ENCODE results near the gene C11orf68. TPM values are rescaled to one million over a fixed set of nuclear protein-coding genes. Genes with fewer than 3 reads are reported as not detected.
A peak's percentile ranks its signal among the peaks of the same experiment; 100 is the strongest.

Gene C11orf68
- polyA plus RNA-seq, 1 experiment, result 81.9 TPM

- ChIA-PET CTCF (no interaction called here), POLR2A (no interaction called here)
- peaks cover 7% of the 10 kb centered on the region for H3K36me3 ChIP-seq (ENCODE audit: control insufficient read depth, insufficient read depth, low read length)
- no peaks in the 10 kb centered on the region for H3K27me3 ChIP-seq (ENCODE audit: control insufficient read depth, insufficient read depth, low read length)
- TF ChIP-seq, protein P1, sequence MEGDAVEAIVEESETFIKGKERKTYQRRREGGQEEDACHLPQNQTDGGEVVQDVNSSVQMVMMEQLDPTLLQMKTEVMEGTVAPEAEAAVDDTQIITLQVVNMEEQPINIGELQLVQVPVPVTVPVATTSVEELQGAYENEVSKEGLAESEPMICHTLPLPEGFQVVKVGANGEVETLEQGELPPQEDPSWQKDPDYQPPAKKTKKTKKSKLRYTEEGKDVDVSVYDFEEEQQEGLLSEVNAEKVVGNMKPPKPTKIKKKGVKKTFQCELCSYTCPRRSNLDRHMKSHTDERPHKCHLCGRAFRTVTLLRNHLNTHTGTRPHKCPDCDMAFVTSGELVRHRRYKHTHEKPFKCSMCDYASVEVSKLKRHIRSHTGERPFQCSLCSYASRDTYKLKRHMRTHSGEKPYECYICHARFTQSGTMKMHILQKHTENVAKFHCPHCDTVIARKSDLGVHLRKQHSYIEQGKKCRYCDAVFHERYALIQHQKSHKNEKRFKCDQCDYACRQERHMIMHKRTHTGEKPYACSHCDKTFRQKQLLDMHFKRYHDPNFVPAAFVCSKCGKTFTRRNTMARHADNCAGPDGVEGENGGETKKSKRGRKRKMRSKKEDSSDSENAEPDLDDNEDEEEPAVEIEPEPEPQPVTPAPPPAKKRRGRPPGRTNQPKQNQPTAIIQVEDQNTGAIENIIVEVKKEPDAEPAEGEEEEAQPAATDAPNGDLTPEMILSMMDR (IDR thresholded peaks at IDR 0.05; ENCODE audit: insufficient read depth, low read depth, low read length), result no peak
- no peak for DNase-seq (ENCODE audit: low read depth)
- no peak overlapping the region for H3K4me3 ChIP-seq (ENCODE audit: low read depth, low read length)
Observed at GRCh38 chr11:65925397-65925796, 6.5 kb upstream of the C11orf68 start.

DNA sequence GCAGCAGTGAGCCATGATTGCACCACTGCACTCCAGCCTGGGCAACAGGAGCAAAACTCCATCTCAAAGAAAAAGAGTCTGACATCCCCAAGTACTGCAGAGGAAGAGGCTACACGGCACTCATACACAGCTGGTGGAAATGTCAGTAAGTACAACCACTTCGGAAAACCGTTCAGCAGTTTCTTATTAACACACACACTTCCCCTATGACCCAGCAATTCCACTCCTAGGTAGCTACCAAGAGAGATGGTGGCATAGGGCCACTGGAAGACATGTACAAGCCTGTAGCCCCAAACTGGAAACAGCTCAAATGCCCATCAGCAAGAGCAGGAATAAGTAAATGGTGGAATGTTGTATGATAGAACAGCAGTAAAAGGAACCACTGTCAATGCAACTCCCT, 3.7 kb upstream of the C11orf68 start:
- ChIA-PET CTCF (interaction anchor here (1.4 to 1.6 kb wide), 3 partner anchors 34 to 58 kb away, joined by 3 to 8 read pairs (median 5); partner anchors contain the start of gene FIBP), POLR2A (no interaction called here)
- H3K36me3 ChIP-seq (ENCODE audit: control insufficient read depth, insufficient read depth, low read length), result peaks cover 8% of the 10 kb centered on the region
- no peak overlapping the region for H3K4me3 ChIP-seq (ENCODE audit: low read depth, low read length)
- DNase-seq (ENCODE audit: low read depth), result no peak
- TF ChIP-seq, protein P1 (IDR thresholded peaks at IDR 0.05; ENCODE audit: insufficient read depth, low read depth, low read length), result no peak
- no peaks in the 10 kb centered on the region for H3K27me3 ChIP-seq (ENCODE audit: control insufficient read depth, insufficient read depth, low read length)

GRCh38 chr11:65921876-65922275, 3.0 kb upstream of the C11orf68 start:
- ChIA-PET POLR2A (interaction anchor here (0.7 kb wide), 1 partner anchor 33 kb away, joined by 5 read pairs; no protein-coding TSS in a partner anchor), CTCF (interaction anchor here (1.6 to 2.3 kb wide), 2 partner anchors 34 to 38 kb away, joined by 7 to 8 read pairs; partner anchors contain the start of gene FIBP)
- H3K4me3 ChIP-seq (ENCODE audit: low read depth, low read length), result no peak overlapping the region

DNA sequence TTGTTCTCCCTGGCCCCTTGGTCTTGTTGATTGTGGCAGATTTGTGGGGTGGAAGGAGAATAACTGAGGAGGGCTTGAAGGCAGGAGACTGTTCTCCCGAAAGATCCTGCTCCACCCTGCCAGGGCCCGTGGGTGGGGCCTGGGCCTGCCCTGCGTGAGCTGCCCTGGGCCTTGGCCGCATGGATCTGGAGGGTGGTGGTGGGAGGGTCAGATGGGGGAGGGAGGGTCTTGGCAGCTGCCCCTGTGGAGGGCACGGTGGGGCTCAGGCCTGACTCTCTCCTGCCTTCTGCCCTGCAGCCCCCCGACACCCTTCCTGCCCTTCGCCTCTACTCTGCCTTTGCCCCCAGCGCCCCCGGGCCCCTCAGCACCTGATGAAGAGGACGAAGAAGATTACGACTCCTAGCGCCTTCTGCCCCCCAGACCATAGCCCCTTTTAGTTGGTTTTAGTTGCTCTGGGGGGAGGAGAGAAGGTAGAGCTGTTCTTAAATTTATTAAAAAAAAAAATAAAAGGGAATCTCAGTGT, 2.2 kb upstream of the C11orf68 start:
- CTCF ChIA-PET, result interaction anchor here (0.9 to 2.3 kb wide), 2 partner anchors 37 to 67 kb away, joined by 4 to 7 read pairs; no protein-coding TSS in a partner anchor
- Histone ChIP-seq H3K36me3 (ENCODE audit: control insufficient read depth, insufficient read depth, low read length) (peaks cover 12% of the 10 kb centered on the region), H3K4me3 (ENCODE audit: low read depth, low read length) (peak overlapping the region; percentile 71), H3K27me3 (ENCODE audit: control insufficient read depth, insufficient read depth, low read length) (no peaks in the 10 kb centered on the region)
- TF ChIP-seq, protein P1 (IDR thresholded peaks at IDR 0.05; ENCODE audit: insufficient read depth, low read depth, low read length), result no peak
- POLR2A ChIA-PET, result interaction anchor here (0.7 kb wide), 1 partner anchor 32 kb away, joined by 5 read pairs; no protein-coding TSS in a partner anchor
- DNase-seq (ENCODE audit: low read depth), result no peak

More at GRCh38 chr11:65921876-65922275, 3.0 kb upstream of the C11orf68 start:
- TF ChIP-seq, protein P1 (IDR thresholded peaks at IDR 0.05; ENCODE audit: insufficient read depth, low read depth, low read length), result no peak
- no peaks in the 10 kb centered on the region for H3K27me3 ChIP-seq (ENCODE audit: control insufficient read depth, insufficient read depth, low read length)
- H3K36me3 ChIP-seq (ENCODE audit: control insufficient read depth, insufficient read depth, low read length), result peaks cover 10% of the 10 kb centered on the region
- no peak for DNase-seq (ENCODE audit: low read depth)

- CTCF ChIA-PET, result interaction anchor here (0.8 to 2.3 kb wide), 4 partner anchors 30 to 68 kb away, joined by 3 to 7 read pairs (median 4); partner anchors contain the start of gene CCDC85B
- no peak for DNase-seq (ENCODE audit: low read depth)
- TF ChIP-seq, protein P1 (IDR thresholded peaks at IDR 0.05; ENCODE audit: insufficient read depth, low read depth, low read length), result no peak
- POLR2A ChIA-PET, result no interaction called here
- Histone ChIP-seq H3K36me3 (ENCODE audit: control insufficient read depth, insufficient read depth, low read length) (peaks cover 12% of the 10 kb centered on the region), H3K27me3 (ENCODE audit: control insufficient read depth, insufficient read depth, low read length) (no peaks in the 10 kb centered on the region), H3K4me3 (ENCODE audit: low read depth, low read length) (peak overlapping the region; percentile 71)
Observed at GRCh38 chr11:65920372-65920802, 1.5 kb upstream of the C11orf68 start.
